Right lobe of liver (tissue), 6 donors: ENCODE measurements around the gene CD2BP2. TPM values are rescaled to one million over a fixed set of nuclear protein-coding genes. Genes with fewer than 3 reads are reported as not detected.
"Not testable (repeated sequence)": the region's sequence is repeated elsewhere in the genome, so short reads cannot be mapped to it uniquely, and the experiment has no call there.

Experiments used
- ATAC-seq, 4 donors: fragments of 200-7000 bp; cut with Tn5 transposase; one replicate each; pipeline ENCODE4 v1.9.1; 2020; ENCODE audit warnings: mild to moderate bottlenecking in 4 of 4, moderate library complexity in 4 of 4
- DNase-seq, 3 donors: peaks; one replicate each; pipeline ENCODE4 v3.0.0-alpha.2; 2020
- H3K27ac ChIP-seq, 3 donors: fragments of 200-600 bp; one replicate each; pipeline ENCODE4 v1.8.0; 2022
- H3K27me3 ChIP-seq, 2 donors: fragments of 200-600 bp; one replicate each; pipeline ENCODE4 v1.8.0; 2022
- H3K36me3 ChIP-seq, 4 donors: fragments of 200-600 bp; sonication (generic) in 1 of 4; one replicate each; pipeline versions ENCODE4 v1.5.1 to v1.8.0; 2017 to 2022; ENCODE audit warnings: control low read depth in 1 of 4
- H3K4me1 ChIP-seq, 4 donors: fragments of 200-600 bp; sonication (generic) in 1 of 4; one replicate each; pipeline versions ENCODE4 v1.5.1 to v1.8.0; 2017 to 2022; ENCODE audit warnings: control low read depth in 1 of 4
- H3K4me3 ChIP-seq, 3 donors: fragments of 200-600 bp; one replicate each; pipeline ENCODE4 v1.8.0; 2022
- H3K9me3 ChIP-seq, 4 donors: fragments of 200-600 bp; sonication (generic) in 1 of 4; one replicate each; pipeline versions ENCODE4 v1.5.1 to v1.8.0; 2017 to 2022; ENCODE audit warnings: control low read depth in 1 of 4
- CTCF ChIP-seq, 4 donors: fragments of 200-600 bp in 3 of 4; fragments of 450-650 bp in 1 of 4; IDR thresholded peaks; one replicate each; pipeline versions ENCODE4 v1.5.1 to v1.8.0; 2016 to 2022; ENCODE audit warnings: antibody characterized with exemption in 4 of 4, mild to moderate bottlenecking in 2 of 4
- POLR2A ChIP-seq: fragments of 450-650 bp; IDR thresholded peaks from one replicate; pipeline ENCODE4 v1.6.1; 2017; ENCODE audit warnings: antibody characterized with exemption, mild to moderate bottlenecking
- WGBS: methylation state at CpG from one replicate; pipeline ENCODE4 v1.1.6; 2018; ENCODE audit warnings: low coverage, low lambda C conversion rate; ENCODE audit not compliant: insufficient coverage; ENCODE audit errors: missing lambda C conversion rate; 5-methylcytosine and 5-hydroxymethylcytosine counted together
- intact Hi-C, 2 donors: fragments of 100-400 bp; cut with DNase I; formaldehyde crosslinking; loops; one replicate each; pipeline versions ENCODE4 v1.11.2 to v1.14.1; 2022
- total RNA-seq, 6 experiments: library from RNA; depleted of rRNA in 2 of 6; stranded (reverse); fragments of >200 nt in 2 of 6; fragmentation: NEBNext Ultra II Directional in 3 of 6; extraction: Animal tissue kit (Norgen Biotek cat#: 25700) in 3 of 6; gene quantifications; one replicate each; pipeline versions ENCODE4 v1.1.0 to v1.2.4, GENCODE V29; 2016 to 2023
- donor health status: DM: no; HTN: yes; CAD: no.
- donor health status: DM: no; HTN: no; CAD: no.
- donor health status: DM: no; HTN: no; CAD: no.
- donor health status: DM: no; HTN: yes; CAD: no.
- donor health status: DM: no; HTN: yes; CAD: no.

Gene CD2BP2
- total RNA-seq, 6 experiments from 2014 or later, result 14.8 to 23.8 (median 18.2) TPM

- peaks cover 0 to 21% (median 6%) of the 10 kb centered on the region in 4 donors for H3K4me1 ChIP-seq
- DNase-seq (peak in 1 of 3 donors; percentile 19), ATAC-seq (peak in 1 of 4 donors; percentile 1)
- intact Hi-C loops, result no loop called here
- 100% methylated on average over 3 of the region's 32 CpGs for WGBS
- H3K27me3 ChIP-seq, result no peaks in the 10 kb centered on the region
- H3K4me3 ChIP-seq, result no peak overlapping the region
- peaks cover 0 to 33% (median 7%) of the 10 kb centered on the region in 4 donors for H3K36me3 ChIP-seq
- H3K27ac ChIP-seq, result peak overlapping the region in 2 of 3 donors; percentile 53 to 62
- no peak for TF ChIP-seq POLR2A
- no peak for TF ChIP-seq CTCF (IDR thresholded peaks at IDR 0.05)
- no peaks in the 10 kb centered on the region for H3K9me3 ChIP-seq
Observed at GRCh38 chr16:30342751-30343490, 12.2 kb downstream of the CD2BP2 start.

- Histone ChIP-seq H3K4me1 (peaks cover 0 to 21% (median 6%) of the 10 kb centered on the region in 4 donors), H3K36me3 (peaks cover 0 to 24% (median 7%) of the 10 kb centered on the region in 4 donors), H3K27ac (peak overlapping the region in 1 of 3 donors; percentile 62)
- intact Hi-C loops, ATAC-seq, H3K9me3 ChIP-seq, H3K4me3 ChIP-seq, H3K27me3 ChIP-seq, DNase-seq: not testable (repeated sequence)
- WGBS, result 81% methylated on average over 8 of the region's 8 CpGs
Observed at GRCh38 chr16:30341971-30342370, 13.1 kb downstream of the CD2BP2 start.

- Histone ChIP-seq H3K4me3 (no peak overlapping the region), H3K27me3 (no peaks in the 10 kb centered on the region), H3K9me3 (no peaks in the 10 kb centered on the region), H3K36me3 (peaks cover 0 to 16% (median 5%) of the 10 kb centered on the region in 4 donors), H3K4me1 (peaks cover 0 to 21% (median 6%) of the 10 kb centered on the region in 4 donors), H3K27ac (no peak overlapping the region)
- ATAC-seq (no peak), DNase-seq (no peak)
- intact Hi-C loops, result no loop called here
- 100% methylated on average over 2 of the region's 13 CpGs for WGBS
- TF ChIP-seq POLR2A (no peak), CTCF (IDR thresholded peaks at IDR 0.05) (no peak)
Observed at GRCh38 chr16:30340621-30341020, 14.5 kb downstream of the CD2BP2 start.

- H3K27me3 ChIP-seq, H3K4me3 ChIP-seq, intact Hi-C loops, H3K36me3 ChIP-seq, DNase-seq, ATAC-seq, H3K9me3 ChIP-seq: not testable (repeated sequence)
- WGBS, result 52% methylated on average over 3 of the region's 5 CpGs
- Histone ChIP-seq H3K27ac (peak overlapping the region in 1 of 3 donors; percentile 7), H3K4me1 (peaks cover 0 to 19% (median 6%) of the 10 kb centered on the region in 4 donors)
Observed at GRCh38 chr16:30338715-30339114, 16.4 kb downstream of the CD2BP2 start.

GRCh38 chr16:30337964-30338357, 17.1 kb downstream of the CD2BP2 start:
- H3K36me3 ChIP-seq, H3K9me3 ChIP-seq, intact Hi-C loops, H3K27me3 ChIP-seq, ATAC-seq, DNase-seq: not testable (repeated sequence)
- H3K4me1 ChIP-seq, result peaks cover 0 to 11% (median 4%) of the 10 kb centered on the region in 4 donors
- peak overlapping the region in 1 of 3 donors; percentile 70 for H3K27ac ChIP-seq
- WGBS, result 84% methylated on average over 9 of the region's 10 CpGs
- H3K4me3 ChIP-seq, result peak overlapping the region in 1 of 3 donors; percentile 72
